DND-41 (cell line): ENCODE results near the gene ELMOD3.

Source experiments
- CTCF ChIP-seq: IDR thresholded peaks from 2 replicates; pipeline ENCODE4 v1.5.1; 2012; ENCODE audit warnings: borderline replicate concordance, low read length, moderate library complexity, mild to moderate bottlenecking; ENCODE audit not compliant: poor library complexity, severe bottlenecking; ENCODE audit errors: extremely low read depth
- EZH2 ChIP-seq: IDR thresholded peaks from 3 replicates; pipeline ENCODE4 v1.6.1; 2012; ENCODE audit warnings: borderline replicate concordance, low read depth, mild to moderate bottlenecking, moderate library complexity, low read length, inconsistent platforms; ENCODE audit not compliant: severe bottlenecking

GRCh38 chr2:85396531-85397470 lies 42.2 kb downstream of the ELMOD3 start:
- TF ChIP-seq EZH2 (no peak), CTCF (no peak)
